BJ (cell line): ENCODE measurements around the gene DFFA. TPM values are rescaled to one million over a fixed set of nuclear protein-coding genes. Genes with fewer than 3 reads are reported as not detected.

Source experiments
- CTCF ChIA-PET: fragments of 350-600 bp; formaldehyde crosslinking; extraction: SDS; loops from one replicate; lab custom pipeline; 2021; ENCODE audit warnings: antibody characterized with exemption, inconsistent platforms; lab: Yijun Ruan, JAX
- POLR2A ChIA-PET: fragments of 300-600 bp; sonication (Branson Sonifier 250); formaldehyde crosslinking; extraction: SDS; loops from one replicate; lab custom pipeline; 2021; ENCODE audit warnings: antibody characterized with exemption; lab: Charles Lee
- DNase-seq: peaks from one replicate; pipeline ENCODE4 v3.0.0-alpha.2; 2011; ENCODE audit warnings: low read depth
- H3K27me3 ChIP-seq: 2 replicates; pipeline ENCODE4 v1.6.0; 2011; ENCODE audit warnings: low read length; ENCODE audit not compliant: control insufficient read depth, insufficient read depth
- H3K36me3 ChIP-seq: 2 replicates; pipeline ENCODE4 v1.5.1; 2011; ENCODE audit warnings: low read length; ENCODE audit not compliant: control insufficient read depth, insufficient read depth
- H3K4me3 ChIP-seq: 2 replicates; pipeline ENCODE4 v1.5.1; 2011; ENCODE audit warnings: low read depth, mild to moderate bottlenecking, control low read depth, low read length
- polyA plus RNA-seq: library from polyadenylated mRNA; depleted of rRNA; stranded (reverse); fragments of >200 nt; gene quantifications from 2 replicates; pipeline ENCODE4 v1.2.3, GENCODE V29; 2011
- TF ChIP-seq, protein P1 (sequence below): IDR thresholded peaks from 2 replicates; pipeline ENCODE4 v1.5.1; 2011; ENCODE audit warnings: low read depth, mild to moderate bottlenecking, control low read depth, inconsistent platforms, low read length, moderate library complexity; ENCODE audit not compliant: insufficient read depth

Gene DFFA
- polyA plus RNA-seq, 1 experiment: 33.8 TPM

DNA sequence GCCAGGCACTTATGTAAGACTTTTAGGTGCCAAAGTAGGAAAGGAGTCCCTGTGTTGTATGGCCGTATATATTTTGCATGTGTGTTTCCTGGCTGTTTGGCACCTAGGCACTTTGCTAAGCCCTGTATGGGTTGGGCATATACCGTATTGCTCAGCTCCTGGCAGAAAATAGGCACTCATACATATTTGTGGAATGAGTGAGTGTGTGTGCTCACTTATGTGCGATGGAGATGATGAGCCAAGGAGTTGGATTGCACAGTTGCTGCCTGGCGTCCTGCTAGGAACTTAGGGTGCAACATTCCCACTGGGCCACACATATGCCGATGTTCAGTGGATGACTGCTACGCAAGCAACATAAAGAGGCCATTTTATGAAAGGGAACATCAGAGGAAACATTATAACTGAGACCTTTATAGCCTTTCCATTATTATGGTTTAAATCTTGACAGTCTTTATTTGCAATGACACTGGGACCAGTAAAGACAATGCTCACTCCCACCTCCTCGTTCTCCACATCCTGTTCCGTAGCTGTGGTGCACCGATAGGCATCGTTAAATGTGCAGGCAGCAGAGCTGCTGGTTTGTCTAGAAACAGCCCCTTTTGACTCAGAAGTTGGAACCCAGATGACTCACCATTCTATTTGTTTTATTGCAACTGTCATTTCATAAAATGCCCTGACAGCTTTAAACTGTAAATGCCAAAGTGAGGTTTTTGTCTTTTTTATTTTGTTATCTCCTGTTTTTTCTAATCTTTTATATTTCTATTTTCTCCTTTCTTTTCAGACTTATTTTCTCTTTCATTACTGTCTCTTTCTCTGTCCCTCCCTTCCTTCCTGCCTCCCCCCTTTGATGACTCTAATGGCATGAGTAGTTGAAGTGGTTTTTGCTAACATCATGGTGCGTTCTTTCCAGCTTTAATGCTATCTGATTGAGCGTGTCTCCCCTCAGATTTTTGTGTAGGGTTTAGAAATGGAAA lies 38.5 kb upstream of the DFFA start:
- DNase-seq: peak; percentile 42
- Histone ChIP-seq H3K36me3 (no peaks in the 10 kb centered on the region), H3K27me3 (no peaks in the 10 kb centered on the region), H3K4me3 (no peak overlapping the region)
- ChIA-PET POLR2A (no interaction called here), CTCF (interaction anchor here (0.6 to 9.4 kb wide), 4 partner anchors 9 to 357 kb away, joined by 3 to 99 read pairs (median 12); no protein-coding TSS in a partner anchor)
- TF ChIP-seq, protein P1, sequence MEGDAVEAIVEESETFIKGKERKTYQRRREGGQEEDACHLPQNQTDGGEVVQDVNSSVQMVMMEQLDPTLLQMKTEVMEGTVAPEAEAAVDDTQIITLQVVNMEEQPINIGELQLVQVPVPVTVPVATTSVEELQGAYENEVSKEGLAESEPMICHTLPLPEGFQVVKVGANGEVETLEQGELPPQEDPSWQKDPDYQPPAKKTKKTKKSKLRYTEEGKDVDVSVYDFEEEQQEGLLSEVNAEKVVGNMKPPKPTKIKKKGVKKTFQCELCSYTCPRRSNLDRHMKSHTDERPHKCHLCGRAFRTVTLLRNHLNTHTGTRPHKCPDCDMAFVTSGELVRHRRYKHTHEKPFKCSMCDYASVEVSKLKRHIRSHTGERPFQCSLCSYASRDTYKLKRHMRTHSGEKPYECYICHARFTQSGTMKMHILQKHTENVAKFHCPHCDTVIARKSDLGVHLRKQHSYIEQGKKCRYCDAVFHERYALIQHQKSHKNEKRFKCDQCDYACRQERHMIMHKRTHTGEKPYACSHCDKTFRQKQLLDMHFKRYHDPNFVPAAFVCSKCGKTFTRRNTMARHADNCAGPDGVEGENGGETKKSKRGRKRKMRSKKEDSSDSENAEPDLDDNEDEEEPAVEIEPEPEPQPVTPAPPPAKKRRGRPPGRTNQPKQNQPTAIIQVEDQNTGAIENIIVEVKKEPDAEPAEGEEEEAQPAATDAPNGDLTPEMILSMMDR: no peak

DNA sequence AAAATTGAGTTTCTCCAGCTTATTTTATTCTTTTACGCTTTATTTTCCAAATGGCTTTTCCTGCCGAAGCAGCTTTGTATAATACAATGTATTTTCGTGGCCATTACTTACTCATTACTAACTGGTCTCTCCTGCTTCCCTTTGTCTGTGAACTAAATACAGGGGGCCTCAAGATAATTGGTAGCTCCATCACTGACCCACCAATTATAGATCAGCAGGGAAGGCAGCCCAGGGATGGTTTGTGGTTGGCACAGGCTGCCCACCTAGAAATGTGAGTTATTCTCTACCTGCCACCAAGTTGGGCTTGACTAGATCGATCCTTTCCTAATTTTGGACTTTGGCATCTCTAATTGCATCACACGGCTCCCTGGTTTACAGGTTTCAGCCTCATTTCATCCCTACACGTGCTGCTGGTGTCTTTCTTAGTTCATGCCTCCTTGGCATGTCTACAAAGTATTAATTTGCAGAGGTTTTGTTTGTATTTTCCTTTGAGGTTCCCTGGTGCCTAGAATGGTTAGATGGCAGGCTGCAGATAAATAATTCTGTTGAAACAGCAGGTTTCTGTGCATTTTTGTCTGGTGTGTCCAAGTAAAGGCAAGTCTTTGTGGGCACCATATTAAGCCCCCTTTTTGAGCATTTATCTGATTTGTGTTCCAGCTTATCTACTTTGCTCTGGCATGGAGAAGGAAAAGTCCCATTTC lies 37.6 kb upstream of the DFFA start:
- H3K36me3 ChIP-seq: no peaks in the 10 kb centered on the region
- TF ChIP-seq, protein P1: no peak
- DNase-seq: no peak
- ChIA-PET POLR2A (no interaction called here), CTCF (interaction anchor here (1.2 to 9.4 kb wide), 4 partner anchors 10 to 357 kb away, joined by 3 to 99 read pairs (median 12); no protein-coding TSS in a partner anchor)
- no peaks in the 10 kb centered on the region for H3K27me3 ChIP-seq
- no peak overlapping the region for H3K4me3 ChIP-seq

DNA sequence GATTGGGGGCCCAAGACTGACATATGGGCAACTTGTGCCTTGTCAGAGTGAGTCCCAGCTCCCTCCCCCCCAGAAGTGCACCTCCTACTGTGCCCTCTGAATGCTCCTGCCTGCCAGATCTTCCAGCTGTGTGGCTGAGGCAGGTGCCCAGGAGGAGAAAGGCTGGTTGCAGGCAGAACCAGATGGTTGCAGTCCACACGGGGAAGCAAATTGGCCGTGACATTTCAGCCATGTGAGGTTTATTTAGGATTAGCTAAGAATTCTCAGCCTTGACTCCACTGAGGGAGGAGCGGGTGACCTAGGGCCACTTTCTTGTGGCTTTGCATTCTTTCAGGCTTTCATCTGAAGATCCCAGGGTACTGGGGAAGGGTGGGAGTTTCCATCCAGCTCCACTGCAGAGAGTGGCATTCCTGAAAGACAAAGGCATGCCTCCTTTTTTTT lies 36.2 kb upstream of the DFFA start:
- no peaks in the 10 kb centered on the region for H3K36me3 ChIP-seq
- DNase-seq: no peak
- no peak overlapping the region for H3K4me3 ChIP-seq
- ChIA-PET POLR2A (no interaction called here), CTCF (interaction anchor here (0.6 to 9.4 kb wide), 12 partner anchors 11 to 1145 kb away, joined by 3 to 99 read pairs (median 6); partner anchors contain the start of gene CENPS)
- no peaks in the 10 kb centered on the region for H3K27me3 ChIP-seq
- TF ChIP-seq, protein P1: no peak

DNA sequence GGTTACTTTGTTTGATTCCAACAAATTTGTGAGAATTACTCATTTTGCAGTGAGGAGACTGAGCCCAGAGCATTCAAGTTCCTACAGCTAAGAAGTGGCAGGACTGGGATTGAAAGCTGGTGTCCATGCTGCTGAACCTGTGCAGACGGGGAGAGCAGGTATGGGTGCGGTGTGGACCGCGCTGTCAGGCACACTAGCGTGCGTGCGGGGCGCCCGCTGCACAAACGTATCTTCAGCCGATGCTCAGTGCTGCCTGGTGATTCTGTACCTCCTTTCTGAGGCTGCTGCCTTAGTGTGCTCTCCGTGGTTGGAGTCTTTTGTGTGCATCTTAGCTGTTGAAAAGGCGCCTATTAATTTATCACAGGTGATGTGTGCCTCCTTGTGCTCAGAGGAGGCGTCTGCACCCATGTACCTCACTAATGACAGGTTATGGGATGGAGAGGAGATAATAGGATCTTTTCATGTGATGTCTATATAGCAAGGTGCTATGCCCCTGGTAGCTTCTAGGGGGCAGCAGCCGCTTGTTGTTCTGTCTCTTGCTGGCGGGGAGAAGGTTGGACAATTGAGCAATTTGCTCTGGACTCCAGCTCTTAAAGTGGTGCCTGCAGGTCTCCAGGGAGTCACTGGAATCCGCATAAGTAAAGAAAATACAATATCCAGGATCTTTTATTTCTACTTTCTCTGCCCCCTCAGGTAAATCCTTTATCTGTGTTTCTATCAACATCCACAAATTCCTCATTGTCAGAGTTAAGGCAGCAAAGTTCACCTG lies 35.0 kb upstream of the DFFA start:
- no peak for DNase-seq
- ChIA-PET POLR2A (interaction anchor here (0.5 kb wide), 1 partner anchor 435 kb away, joined by 5 read pairs; no protein-coding TSS in a partner anchor), CTCF (interaction anchor here (0.6 to 9.4 kb wide), 43 partner anchors 9 to 483 kb away, joined by 3 to 99 read pairs (median 4); partner anchors contain the start of gene CENPS)
- no peak overlapping the region for H3K4me3 ChIP-seq
- TF ChIP-seq, protein P1: peak; percentile 93
- H3K36me3 ChIP-seq: no peaks in the 10 kb centered on the region
- H3K27me3 ChIP-seq: no peaks in the 10 kb centered on the region
